Activated naive CD4-positive, alpha-beta T cell treated with anti-CD3 and anti-CD28 coated beads, Interleukin-2, amount 50 U/mL, for 72 hours (primary cell): ENCODE measurements around the gene RAMP1. TPM values are rescaled to one million over a fixed set of nuclear protein-coding genes. Genes with fewer than 3 reads are reported as not detected.

Experiments used
- ATAC-seq, 2 donors: fragments of 150-1000 bp; cut with Tn5 transposase; 2 replicates each; pipeline ENCODE4 v1.10.0; 2021; ENCODE audit warnings: mild to moderate bottlenecking in 2 of 2, moderate library complexity in 2 of 2
- DNase-seq, 2 donors: peaks; one replicate each; pipeline ENCODE4 v3.0.0; 2021 to 2022; ENCODE audit warnings: low spot score in 2 of 2
- H3K27ac Mint-ChIP-seq, 2 donors: one replicate each; pipeline ENCODE4 v1.8.0; 2022; ENCODE audit warnings: mild to moderate bottlenecking in 2 of 2, mixed read lengths in 2 of 2
- H3K36me3 Mint-ChIP-seq, 2 donors: one replicate each; pipeline ENCODE4 v1.8.0; 2022; ENCODE audit warnings: mixed read lengths in 2 of 2
- H3K9me3 Mint-ChIP-seq, 2 donors: one replicate each; pipeline ENCODE4 v1.8.0; 2022; ENCODE audit warnings: mixed read lengths in 2 of 2
- total RNA-seq, 2 donors: library from RNA; stranded (reverse); gene quantifications; one replicate each; pipeline ENCODE4 v1.2.3, GENCODE V29; 2022

RAMP1 gene
- total RNA-seq, 2 donors from 2014 or later: 0.47 TPM; not detected in 1

DNA sequence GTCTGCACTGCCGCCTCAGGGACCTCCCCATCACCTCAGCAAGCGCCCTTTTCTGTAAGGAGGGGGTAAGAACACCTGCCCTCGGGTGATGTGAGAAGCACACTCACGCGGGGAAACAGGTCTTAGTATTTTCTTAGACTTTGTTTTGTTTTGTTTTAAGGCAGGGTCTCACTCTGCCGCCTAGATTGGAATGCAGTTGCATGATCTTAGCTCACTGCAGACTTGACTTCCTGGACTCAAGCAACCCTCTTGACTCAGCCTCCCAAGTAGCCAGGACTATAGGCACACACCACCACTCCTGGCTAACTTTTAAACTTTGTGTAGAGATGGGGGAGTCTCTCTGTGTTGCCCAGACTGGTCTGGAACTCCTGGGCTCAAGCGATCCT is 37.1 kb downstream of the RAMP1 start:
- no peaks in the 10 kb centered on the region for H3K9me3 Mint-ChIP-seq
- no peaks in the 10 kb centered on the region for H3K36me3 Mint-ChIP-seq
- ATAC-seq (no peak), DNase-seq (no peak)
- H3K27ac Mint-ChIP-seq: peak overlapping the region in 1 of 2 donors; percentile 78

GRCh38 chr2:237896956-237897355 is 37.5 kb downstream of the RAMP1 start:
- H3K27ac Mint-ChIP-seq: peak overlapping the region in 1 of 2 donors; percentile 78
- no peaks in the 10 kb centered on the region for H3K9me3 Mint-ChIP-seq
- ATAC-seq (no peak), DNase-seq (no peak)
- no peaks in the 10 kb centered on the region for H3K36me3 Mint-ChIP-seq

DNA sequence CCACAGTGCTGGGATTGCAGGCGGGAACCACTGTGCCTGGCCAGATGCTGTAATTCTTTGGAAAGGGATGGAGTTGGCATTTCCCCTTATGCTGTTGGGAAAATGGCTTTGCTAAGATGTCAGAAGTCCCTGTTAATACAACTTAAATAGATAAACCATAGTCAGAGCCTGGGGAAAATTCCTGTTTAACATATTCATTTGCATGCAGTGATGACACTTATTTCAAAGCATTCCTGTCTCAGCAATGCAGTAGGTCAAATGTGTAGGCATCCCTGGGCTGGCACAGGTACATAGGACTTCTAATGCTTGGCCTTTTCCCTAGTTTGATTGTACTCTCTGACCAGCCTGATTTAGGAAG is 38.6 kb downstream of the RAMP1 start:
- Mint-ChIP-seq H3K27ac (peak overlapping the region; percentile 78 to 80), H3K9me3 (no peaks in the 10 kb centered on the region), H3K36me3 (no peaks in the 10 kb centered on the region)
- ATAC-seq: peak in 1 of 2 donors; percentile 3
- no peak for DNase-seq

DNA sequence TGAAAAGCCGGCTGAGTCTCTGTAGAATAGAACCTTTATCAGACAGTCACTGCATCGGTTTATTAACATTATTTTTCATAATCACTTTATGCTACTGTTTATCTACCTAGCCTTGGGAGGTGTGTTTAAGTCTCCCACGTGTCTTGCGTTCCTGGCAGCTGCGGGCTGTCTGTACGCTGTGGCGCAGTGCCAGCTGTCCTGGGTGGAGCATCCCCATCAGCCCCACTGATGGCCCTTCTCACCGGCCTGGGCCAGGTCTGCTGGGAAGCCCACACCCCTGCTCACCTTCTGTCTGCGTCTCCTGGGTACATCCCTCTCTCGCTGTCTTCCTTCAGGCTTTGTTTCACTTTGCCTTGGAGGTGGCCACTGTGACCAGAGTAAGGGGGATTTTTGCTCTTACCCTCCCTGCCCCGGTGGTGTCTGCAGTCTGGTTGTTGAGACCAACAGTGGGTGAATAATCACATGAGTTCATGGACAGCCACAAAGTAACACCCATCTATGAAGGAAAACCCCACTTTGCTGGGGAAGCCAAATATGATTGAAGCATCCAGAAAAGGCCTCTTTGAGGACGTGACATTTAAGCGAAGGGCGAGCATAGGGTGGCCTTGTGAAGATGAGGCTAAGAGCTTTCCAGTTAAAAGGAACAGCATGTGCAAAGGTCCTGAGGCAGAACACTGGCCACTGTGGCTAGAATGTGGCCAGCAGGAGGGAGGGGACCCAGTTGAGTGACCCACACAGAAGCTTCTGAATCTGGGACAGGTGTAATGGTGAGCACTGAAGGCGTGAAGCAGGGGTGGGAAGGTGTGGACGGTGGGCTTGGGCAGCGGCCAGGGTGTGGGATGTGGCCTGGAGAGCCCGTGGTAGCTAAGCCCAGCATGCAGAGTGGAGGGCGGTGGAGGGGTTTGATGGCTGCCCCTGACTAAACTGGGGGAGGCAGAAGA is 41.7 kb downstream of the RAMP1 start:
- ATAC-seq: peak in 1 of 2 donors; percentile 11
- Mint-ChIP-seq H3K27ac (peak overlapping the region; percentile 77 to 84), H3K9me3 (no peaks in the 10 kb centered on the region), H3K36me3 (no peaks in the 10 kb centered on the region)
- DNase-seq: peak in 1 of 2 donors; percentile 55

DNA sequence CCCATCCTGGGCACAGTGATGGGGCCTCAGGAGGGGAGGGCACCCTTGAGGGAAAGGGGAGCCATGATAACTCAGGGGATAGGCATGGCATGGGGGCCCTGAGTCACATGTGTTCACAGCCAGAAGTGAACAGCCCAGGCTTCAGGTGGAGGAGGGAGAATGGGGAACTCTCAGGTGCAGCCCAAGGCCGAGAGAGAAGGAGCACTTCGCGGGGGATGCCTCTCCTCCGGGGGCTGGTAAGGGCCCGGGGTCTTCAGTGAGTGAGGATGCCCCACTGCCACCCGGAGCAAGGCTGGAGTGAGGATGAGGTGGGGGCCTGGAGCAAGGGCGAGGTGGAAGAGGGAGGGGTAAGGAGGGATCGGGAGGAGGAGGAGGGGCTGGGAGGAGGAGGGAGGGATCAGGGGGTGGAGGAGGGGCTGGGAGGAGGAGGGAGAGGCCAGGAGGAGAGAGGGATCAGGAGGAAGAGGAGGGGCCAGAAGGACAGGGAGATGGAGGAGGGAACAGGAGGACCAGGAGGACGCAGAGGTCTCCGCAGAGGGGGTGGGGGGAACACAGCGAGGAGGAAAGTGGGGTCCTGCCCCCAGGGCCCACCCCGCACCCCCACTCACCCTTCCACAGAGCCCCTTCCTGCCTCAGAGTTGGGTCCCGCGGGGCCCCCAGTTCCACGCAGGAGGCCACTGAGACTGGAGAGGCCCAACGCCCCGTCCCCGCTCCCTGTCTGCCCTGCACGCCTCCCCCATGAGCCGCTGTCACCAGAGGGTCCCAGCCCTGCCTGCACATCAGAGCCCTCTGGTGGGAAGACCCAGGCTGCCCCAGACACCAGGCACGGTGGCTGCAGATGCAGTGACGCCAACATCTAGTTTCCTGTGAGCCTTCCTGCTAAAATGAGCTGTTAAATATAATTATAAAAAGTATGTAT is 42.8 kb downstream of the RAMP1 start:
- Mint-ChIP-seq H3K36me3 (peaks cover 3 to 5% of the 10 kb centered on the region in 2 donors), H3K27ac (peak overlapping the region in 1 of 2 donors; percentile 77), H3K9me3 (peaks cover 2 to 3% of the 10 kb centered on the region in 2 donors)
- DNase-seq (peak in 1 of 2 donors; percentile 46), ATAC-seq (peak in 1 of 2 donors; percentile 3)

DNA sequence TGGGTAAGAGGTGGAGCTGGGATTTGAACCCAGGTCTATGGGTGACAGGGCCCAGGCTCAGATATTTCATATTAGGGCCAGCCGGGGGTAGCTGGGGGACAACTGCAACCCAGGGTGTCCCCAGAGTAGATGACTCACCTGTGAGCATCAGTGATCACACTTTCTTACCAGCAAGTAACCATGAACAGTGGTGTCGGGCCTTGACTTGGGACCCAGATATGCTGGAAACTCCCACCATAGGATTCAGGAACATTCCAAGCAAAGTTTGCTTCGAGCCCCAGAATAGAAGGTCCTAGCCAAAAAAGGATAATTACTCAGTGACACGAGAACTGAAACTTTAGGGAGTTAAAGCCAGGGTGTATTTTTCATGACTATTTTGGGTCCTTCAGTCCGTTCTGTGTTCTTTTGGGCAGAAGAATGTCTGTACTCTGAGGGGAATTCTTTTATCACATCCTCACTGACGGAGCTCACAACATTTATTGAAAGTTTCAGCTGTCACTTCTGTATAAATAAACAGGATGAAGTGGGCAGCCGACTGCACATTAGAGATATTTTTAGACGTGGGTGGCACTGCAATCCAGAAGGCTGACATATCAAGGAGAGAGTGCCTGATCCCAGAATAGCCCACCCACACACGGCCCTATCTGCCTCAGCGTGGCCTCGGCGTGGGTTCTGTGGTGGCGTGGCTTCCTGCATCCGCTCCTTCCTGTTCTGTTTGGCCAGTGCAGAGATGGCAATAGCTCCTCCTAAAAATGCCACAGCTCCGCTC is 45.6 kb downstream of the RAMP1 start:
- DNase-seq: peak in 1 of 2 donors; percentile 68
- Mint-ChIP-seq H3K36me3 (peaks cover 7 to 14% of the 10 kb centered on the region in 2 donors), H3K27ac (peak overlapping the region in 1 of 2 donors; percentile 78), H3K9me3 (peaks cover 6 to 9% of the 10 kb centered on the region in 2 donors)
- peak; percentile 35 to 48 for ATAC-seq

GRCh38 chr2:237907144-237907543 is 47.7 kb downstream of the RAMP1 start:
- ATAC-seq (no peak), DNase-seq (no peak)
- peaks cover 7 to 14% of the 10 kb centered on the region in 2 donors for H3K36me3 Mint-ChIP-seq
- H3K27ac Mint-ChIP-seq: no peak overlapping the region
- peaks cover 13 to 19% of the 10 kb centered on the region in 2 donors for H3K9me3 Mint-ChIP-seq

GRCh38 chr2:237909075-237909695 is 49.8 kb downstream of the RAMP1 start:
- H3K27ac Mint-ChIP-seq: no peak overlapping the region
- DNase-seq: peak in 1 of 2 donors; percentile 50
- no peak for ATAC-seq
- H3K9me3 Mint-ChIP-seq: peaks cover 13 to 19% of the 10 kb centered on the region in 2 donors
- H3K36me3 Mint-ChIP-seq: peaks cover 7 to 14% of the 10 kb centered on the region in 2 donors

DNA sequence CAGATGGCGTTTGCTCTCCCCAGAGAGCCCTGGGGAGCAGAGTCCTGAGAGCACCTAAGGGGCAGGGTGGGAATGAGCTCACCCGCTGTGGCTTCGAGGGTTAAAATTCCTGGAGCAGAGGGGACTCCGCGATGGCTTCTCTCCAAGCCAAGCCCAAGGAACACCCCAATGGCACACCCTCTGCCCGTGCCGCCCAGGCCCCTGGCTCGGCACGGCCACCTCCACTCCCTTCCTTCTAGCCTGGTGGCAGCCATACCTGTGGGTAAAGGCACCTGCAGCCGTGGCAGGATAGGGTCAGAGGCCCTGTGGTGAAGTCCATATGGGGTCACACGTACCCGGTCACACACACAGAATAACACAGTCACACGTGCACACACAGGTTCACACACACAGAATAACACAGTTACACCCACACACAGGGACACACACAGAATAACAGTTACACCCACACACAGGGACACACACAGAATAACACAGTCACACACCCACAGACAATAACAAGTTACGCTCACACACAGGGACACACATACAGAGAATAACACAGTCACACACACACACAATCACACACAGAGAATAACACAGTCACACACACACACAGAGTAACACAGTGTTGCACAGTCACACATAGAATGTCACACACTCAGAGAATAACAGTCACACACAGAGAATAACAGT is 50.5 kb downstream of the RAMP1 start:
- DNase-seq (peak in 1 of 2 donors; percentile 47), ATAC-seq (no peak)
- H3K27ac Mint-ChIP-seq: peak overlapping the region in 1 of 2 donors; percentile 10
- H3K9me3 Mint-ChIP-seq: peaks cover 13 to 19% of the 10 kb centered on the region in 2 donors
- peaks cover 7 to 14% of the 10 kb centered on the region in 2 donors for H3K36me3 Mint-ChIP-seq

DNA sequence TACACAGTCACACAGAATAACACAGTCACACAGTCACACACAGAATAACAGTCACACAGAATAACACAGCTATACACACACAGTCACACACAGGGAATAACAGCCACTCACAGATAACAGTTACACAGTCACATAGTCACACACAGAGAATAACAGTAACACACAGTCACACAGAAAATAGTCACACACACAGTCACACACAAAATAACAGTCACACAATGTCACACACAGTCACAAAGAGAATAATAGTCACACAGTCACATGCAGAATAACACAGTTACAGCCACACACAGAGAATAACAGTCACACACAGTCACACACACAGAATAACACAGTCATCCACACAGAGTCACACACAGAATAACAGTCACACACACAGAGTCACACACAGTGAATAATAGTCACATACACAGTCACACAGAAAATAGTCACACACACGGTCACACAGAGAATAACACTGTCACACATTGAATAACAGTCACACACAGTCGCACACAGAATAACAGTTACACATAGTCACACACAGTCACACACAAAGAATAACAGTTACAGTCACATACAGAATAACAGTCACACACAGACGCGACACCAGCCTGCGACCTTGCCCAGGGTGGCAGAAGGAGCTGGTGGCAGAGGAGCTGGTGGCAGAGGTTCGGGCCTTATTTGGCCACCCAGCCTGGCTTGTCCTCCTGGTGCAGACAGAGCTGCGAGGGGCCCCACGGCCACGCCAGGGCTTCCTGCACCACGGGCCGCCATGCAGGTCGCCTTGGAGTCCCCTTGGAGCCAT is 51.3 kb downstream of the RAMP1 start:
- peak in 1 of 2 donors; percentile 33 for ATAC-seq
- Mint-ChIP-seq H3K9me3 (peaks cover 13 to 19% of the 10 kb centered on the region in 2 donors), H3K27ac (peak overlapping the region in 1 of 2 donors; percentile 10)

DNA sequence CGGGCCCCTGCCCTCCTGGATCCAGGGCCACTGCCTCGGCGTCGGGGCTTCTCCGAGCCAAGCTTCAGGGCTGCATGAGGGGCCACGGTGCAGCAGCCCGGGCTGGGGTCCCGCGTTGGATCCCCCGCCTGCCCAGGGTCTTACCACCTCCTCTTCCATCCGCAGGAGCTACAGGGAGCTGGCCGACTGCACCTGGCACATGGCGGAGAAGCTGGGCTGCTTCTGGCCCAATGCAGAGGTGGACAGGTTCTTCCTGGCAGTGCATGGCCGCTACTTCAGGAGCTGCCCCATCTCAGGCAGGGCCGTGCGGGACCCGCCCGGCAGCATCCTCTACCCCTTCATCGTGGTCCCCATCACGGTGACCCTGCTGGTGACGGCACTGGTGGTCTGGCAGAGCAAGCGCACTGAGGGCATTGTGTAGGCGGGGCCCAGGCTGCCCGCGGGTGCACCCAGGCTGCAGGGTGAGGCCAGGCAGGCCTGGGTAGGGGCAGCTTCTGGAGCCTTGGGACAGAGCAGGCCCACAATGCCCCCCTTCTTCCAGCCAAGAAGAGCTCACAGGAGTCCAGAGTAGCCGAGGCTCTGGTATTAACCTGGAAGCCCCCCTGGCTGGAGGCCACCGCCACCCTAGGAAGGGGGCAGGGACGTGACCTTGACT is 52.1 kb downstream of the RAMP1 start:
- DNase-seq: no peak
- Mint-ChIP-seq H3K27ac (no peak overlapping the region), H3K36me3 (peaks cover 7 to 14% of the 10 kb centered on the region in 2 donors), H3K9me3 (peaks cover 13 to 19% of the 10 kb centered on the region in 2 donors)
- peak in 1 of 2 donors; percentile 15 for ATAC-seq

More for the DNA sequence above, 51.3 kb downstream of the RAMP1 start:
- no peak for DNase-seq
- H3K36me3 Mint-ChIP-seq: peaks cover 7 to 14% of the 10 kb centered on the region in 2 donors

DNA sequence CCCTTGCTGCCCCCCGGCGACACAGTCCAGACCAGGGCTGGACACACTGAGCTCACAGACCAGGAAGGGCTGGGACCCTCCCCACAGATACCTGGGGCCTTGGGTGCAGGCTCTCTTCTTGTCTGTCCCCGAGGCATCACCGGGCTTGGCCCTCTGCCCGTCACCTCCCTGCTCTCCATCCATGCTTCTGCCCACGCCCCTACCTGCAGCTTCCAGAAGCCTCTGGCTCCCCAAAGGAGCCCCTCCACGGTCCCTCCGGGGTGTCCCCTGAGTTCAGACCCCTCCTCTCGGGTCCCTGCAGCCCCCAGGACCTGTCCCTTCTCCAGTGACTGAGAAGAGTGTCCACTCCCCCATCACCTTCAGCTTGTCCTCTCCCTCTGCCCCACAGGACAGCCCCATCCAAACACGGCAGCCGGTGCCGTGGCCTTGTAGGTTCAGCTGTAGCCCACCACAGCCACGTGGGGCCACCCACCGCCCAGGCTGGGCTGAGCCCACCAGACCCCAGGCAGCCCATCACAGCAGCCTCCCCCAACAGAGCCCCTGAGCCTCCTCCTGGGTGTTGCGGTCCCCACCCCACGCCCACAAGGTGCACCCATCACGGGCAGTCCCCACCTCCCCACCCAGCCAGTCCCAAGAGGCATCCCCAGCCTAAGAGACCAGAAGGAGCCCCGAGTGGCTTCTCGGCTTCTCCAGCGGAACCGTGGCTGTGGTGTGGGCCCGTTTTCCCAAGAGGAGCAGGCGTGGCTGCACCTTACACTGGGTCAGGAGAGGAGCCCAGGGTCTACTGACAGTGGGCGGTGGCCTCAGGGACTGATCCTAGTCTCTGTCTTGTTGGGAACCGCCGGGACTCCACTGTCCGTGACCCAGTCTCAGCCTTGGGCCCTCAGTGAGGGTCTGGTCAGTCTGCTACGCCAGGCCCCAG is 53.1 kb downstream of the RAMP1 start:
- DNase-seq (no peak), ATAC-seq (no peak)
- Mint-ChIP-seq H3K36me3 (peaks cover under 1 to 6% of the 10 kb centered on the region in 2 donors), H3K9me3 (peaks cover 8 to 12% of the 10 kb centered on the region in 2 donors), H3K27ac (no peak overlapping the region)

DNA sequence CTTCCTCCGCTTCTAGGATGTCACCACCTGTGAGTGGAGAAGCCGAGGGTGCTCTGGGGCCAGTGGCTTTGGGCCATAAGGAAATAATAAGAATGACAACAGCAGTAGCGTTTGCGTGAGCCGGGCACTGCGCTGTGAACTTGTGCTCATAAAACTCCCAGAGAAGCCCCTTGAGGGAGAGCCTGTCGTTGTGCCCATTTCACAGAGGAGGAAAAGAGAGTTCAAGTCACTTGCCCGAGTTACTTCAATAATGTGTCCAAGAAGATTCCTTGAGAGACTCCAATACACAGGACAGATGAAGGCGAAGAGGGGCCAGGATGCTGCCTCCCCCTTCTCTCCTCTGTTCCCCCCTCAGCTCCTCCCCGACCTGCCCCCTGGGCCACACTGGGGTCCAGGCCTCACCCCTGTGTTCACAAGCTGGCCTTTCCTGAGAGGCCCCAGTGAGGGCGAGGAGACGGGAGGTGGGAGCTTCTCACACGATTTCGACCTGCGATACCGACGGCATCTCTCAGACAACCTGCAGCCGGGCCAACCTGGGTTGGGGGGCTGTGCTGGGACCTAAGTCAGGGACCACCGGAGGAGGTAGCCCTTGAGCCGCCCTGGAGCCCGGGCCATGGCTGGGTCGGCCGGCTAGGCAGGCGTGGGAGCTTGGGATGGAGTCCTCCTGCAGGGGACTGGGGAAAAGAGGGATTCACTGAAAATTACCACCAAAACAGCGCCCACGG is 53.9 kb downstream of the RAMP1 start:
- DNase-seq: no peak
- ATAC-seq: no peak
- Mint-ChIP-seq H3K9me3 (peaks cover 7 to 10% of the 10 kb centered on the region in 2 donors), H3K36me3 (no peaks in the 10 kb centered on the region), H3K27ac (peak overlapping the region in 1 of 2 donors; percentile 75)
